ENCODE results near the gene STXBP6. TPM values are rescaled to one million over a fixed set of nuclear protein-coding genes. Genes with fewer than 3 reads are reported as not detected.

Gene STXBP6
- total RNA-seq, 1 donor from 2014 or later, result 27.4 TPM

GRCh38 chr14:24829862-24830261, 220.1 kb downstream of the STXBP6 start:
- TF ChIP-seq CTCF (IDR thresholded peaks at IDR 0.05), result no peak
- ATAC-seq (no peak), DNase-seq (no peak)
- no peaks in the 10 kb centered on the region for H3K4me1 ChIP-seq
- H3K9me3 ChIP-seq, result no peaks in the 10 kb centered on the region
- H3K36me3 ChIP-seq, result no peaks in the 10 kb centered on the region
- H3K27me3 ChIP-seq, result no peaks in the 10 kb centered on the region
- no peak overlapping the region for H3K27ac ChIP-seq
- no peak overlapping the region for H3K4me3 ChIP-seq
- intact Hi-C loops (cut with DNase I), result no loop called here

- H3K4me3 ChIP-seq, result no peak overlapping the region
- DNase-seq (no peak), ATAC-seq (no peak)
- TF ChIP-seq CTCF (IDR thresholded peaks at IDR 0.05), result no peak
- H3K27me3 ChIP-seq, result no peaks in the 10 kb centered on the region
- no peaks in the 10 kb centered on the region for H3K4me1 ChIP-seq
- H3K9me3 ChIP-seq, result no peaks in the 10 kb centered on the region
- no peak overlapping the region for H3K27ac ChIP-seq
- intact Hi-C loops (cut with DNase I), result no loop called here
- H3K36me3 ChIP-seq, result no peaks in the 10 kb centered on the region
Observed at GRCh38 chr14:24828486-24828885, 221.5 kb downstream of the STXBP6 start.

DNA sequence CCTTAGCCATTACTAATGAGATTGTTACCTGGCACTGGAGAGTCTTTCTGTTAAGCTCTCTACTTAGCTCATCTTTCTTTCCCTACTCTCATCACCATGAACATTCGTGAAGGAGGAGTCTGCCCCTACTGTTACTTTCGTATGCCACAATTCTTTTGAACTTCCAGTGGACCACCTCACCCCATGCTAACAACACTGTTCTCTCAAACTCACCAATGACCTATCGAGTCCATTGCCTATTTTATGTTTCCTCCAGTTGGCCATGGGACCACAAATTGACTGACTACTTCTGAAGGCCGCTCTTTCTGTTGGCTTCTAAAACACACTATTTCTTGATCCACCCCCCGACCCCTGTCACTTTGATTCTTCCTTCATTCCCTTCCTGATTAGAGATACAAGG, 223.6 kb downstream of the STXBP6 start:
- DNase-seq, result no peak

GRCh38 chr14:24820616-24821015, 229.3 kb downstream of the STXBP6 start:
- Histone ChIP-seq H3K27me3 (no peaks in the 10 kb centered on the region), H3K27ac (no peak overlapping the region), H3K4me3 (no peak overlapping the region), H3K36me3 (no peaks in the 10 kb centered on the region), H3K4me1 (no peaks in the 10 kb centered on the region), H3K9me3 (no peaks in the 10 kb centered on the region)
- DNase-seq, result no peak
- TF ChIP-seq CTCF (IDR thresholded peaks at IDR 0.05), result no peak
- intact Hi-C loops (cut with DNase I), result no loop called here
- ATAC-seq, result no peak

More for the DNA sequence above, 223.6 kb downstream of the STXBP6 start:
- no peak for TF ChIP-seq CTCF (IDR thresholded peaks at IDR 0.05)
- no peak overlapping the region for H3K4me3 ChIP-seq
- intact Hi-C loops (cut with DNase I), result no loop called here
- no peaks in the 10 kb centered on the region for H3K27me3 ChIP-seq
- ATAC-seq, result no peak
- H3K4me1 ChIP-seq, result no peaks in the 10 kb centered on the region
- no peak overlapping the region for H3K27ac ChIP-seq
- H3K9me3 ChIP-seq, result no peaks in the 10 kb centered on the region
- H3K36me3 ChIP-seq, result no peaks in the 10 kb centered on the region

- no peaks in the 10 kb centered on the region for H3K4me1 ChIP-seq
- intact Hi-C loops (cut with DNase I), result no loop called here
- no peaks in the 10 kb centered on the region for H3K36me3 ChIP-seq
- H3K4me3 ChIP-seq, result no peak overlapping the region
- no peak for TF ChIP-seq CTCF (IDR thresholded peaks at IDR 0.05)
- no peaks in the 10 kb centered on the region for H3K9me3 ChIP-seq
- H3K27me3 ChIP-seq, result no peaks in the 10 kb centered on the region
- no peak overlapping the region for H3K27ac ChIP-seq
- ATAC-seq, result no peak
- no peak for DNase-seq
Observed at GRCh38 chr14:24818823-24819341, 231.1 kb downstream of the STXBP6 start.
